ENCODE measurements around the gene ARHGEF37.

ARHGEF37 gene

GRCh38 chr5:149674686-149675085 is 93.4 kb downstream of the ARHGEF37 start:
- peaks cover 5% of the 10 kb centered on the region for H3K9me3 Mint-ChIP-seq
- H3K27ac Mint-ChIP-seq = no peak overlapping the region
- no peak overlapping the region for H3K4me3 Mint-ChIP-seq
- no peaks in the 10 kb centered on the region for H3K4me1 Mint-ChIP-seq (ENCODE audit: low read depth)
- no peaks in the 10 kb centered on the region for H3K36me3 Mint-ChIP-seq (ENCODE audit: low read depth)
- H3K27me3 Mint-ChIP-seq = peaks cover 12% of the 10 kb centered on the region

DNA sequence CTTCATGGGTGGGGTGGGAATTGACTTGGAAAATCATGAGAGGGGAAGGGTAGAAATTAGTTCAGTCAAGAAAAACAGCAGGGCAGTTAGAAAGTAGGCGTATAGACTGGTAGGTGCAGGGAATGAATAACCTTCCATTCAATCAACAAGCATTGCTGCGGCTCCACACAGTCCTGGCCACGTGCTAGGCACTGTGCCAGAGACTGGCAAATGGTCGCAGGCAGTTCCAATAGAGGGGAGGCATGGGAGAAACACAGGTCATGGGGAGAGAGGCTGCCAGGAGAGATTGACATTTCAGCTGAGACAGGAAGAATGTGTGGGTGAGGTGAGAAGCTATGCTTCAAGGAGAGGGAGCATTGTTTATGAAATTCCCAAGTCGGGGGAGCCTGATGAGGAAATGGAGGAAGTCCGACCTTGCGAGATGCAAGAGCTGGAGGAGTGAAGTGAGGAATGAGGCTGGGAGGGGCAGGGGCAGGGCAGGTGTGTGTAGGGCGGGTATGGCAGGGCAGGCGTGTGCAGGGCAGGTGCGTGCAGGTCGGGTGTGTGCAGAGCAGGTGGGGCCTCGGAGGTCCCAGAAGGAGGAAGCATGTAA is 94.4 kb downstream of the ARHGEF37 start:
- no peak overlapping the region for H3K4me3 Mint-ChIP-seq
- H3K27ac Mint-ChIP-seq = no peak overlapping the region

GRCh38 chr5:149677731-149678130 is 96.4 kb downstream of the ARHGEF37 start:
- H3K4me3 Mint-ChIP-seq = no peak overlapping the region
- no peak overlapping the region for H3K27ac Mint-ChIP-seq
- H3K27me3 Mint-ChIP-seq = peaks cover 12% of the 10 kb centered on the region

More for the DNA sequence above, 94.4 kb downstream of the ARHGEF37 start:
- peaks cover 12% of the 10 kb centered on the region for H3K27me3 Mint-ChIP-seq
- peaks cover 7% of the 10 kb centered on the region for H3K4me1 Mint-ChIP-seq (ENCODE audit: low read depth)
- peaks cover 5% of the 10 kb centered on the region for H3K9me3 Mint-ChIP-seq
- H3K36me3 Mint-ChIP-seq (ENCODE audit: low read depth) = no peaks in the 10 kb centered on the region

DNA sequence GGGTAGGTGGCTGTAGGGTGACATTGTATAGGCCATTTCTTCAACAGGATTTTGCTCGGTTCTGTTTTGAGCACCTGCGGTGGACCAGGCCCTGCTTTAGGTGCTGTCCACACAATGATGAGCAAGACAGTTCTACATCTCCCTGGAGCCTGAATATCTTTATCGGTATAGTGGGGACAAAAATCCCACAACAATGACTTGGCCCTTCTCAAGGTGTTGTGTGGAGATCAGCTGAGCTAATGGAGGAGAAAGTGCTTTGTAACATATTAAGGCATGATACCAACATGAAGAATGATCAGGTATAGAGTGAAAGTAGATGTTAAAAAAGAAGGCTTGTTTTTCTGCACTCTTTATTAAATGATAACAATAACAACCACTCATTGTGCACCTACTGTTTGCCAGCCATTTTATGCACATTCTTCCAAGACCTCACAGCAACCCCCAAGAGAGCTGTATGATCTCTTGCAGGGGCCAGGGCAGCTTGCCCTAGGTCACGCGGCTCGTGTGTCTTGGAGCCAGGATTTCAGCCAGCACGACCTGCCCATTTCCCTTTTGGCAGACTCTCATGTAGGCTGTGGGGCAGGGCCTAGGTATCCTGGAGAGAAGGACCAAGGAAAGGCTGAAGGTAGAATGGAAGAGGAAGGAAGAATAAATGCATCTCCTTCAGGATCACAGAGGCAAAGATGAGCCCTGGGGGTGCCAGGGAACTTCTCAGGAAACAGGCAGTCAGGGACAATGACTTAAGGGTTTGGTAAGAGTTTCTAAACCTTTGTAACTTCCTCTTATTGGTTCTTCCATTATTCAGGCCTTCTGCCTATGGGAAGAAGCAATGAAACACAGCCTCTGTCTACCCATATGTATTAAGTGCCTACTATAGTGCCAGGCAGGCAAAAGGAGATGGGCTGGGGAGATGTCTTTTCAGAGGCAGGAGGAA is 98.8 kb downstream of the ARHGEF37 start:
- Mint-ChIP-seq H3K36me3 (ENCODE audit: low read depth) (no peaks in the 10 kb centered on the region), H3K27me3 (peaks cover 18% of the 10 kb centered on the region), H3K4me3 (no peak overlapping the region), H3K9me3 (no peaks in the 10 kb centered on the region), H3K4me1 (ENCODE audit: low read depth) (peaks cover 13% of the 10 kb centered on the region), H3K27ac (peak overlapping the region; percentile 19)

More at GRCh38 chr5:149677731-149678130, 96.4 kb downstream of the ARHGEF37 start:
- H3K9me3 Mint-ChIP-seq = no peaks in the 10 kb centered on the region
- H3K4me1 Mint-ChIP-seq (ENCODE audit: low read depth) = peaks cover 13% of the 10 kb centered on the region
- no peaks in the 10 kb centered on the region for H3K36me3 Mint-ChIP-seq (ENCODE audit: low read depth)

DNA sequence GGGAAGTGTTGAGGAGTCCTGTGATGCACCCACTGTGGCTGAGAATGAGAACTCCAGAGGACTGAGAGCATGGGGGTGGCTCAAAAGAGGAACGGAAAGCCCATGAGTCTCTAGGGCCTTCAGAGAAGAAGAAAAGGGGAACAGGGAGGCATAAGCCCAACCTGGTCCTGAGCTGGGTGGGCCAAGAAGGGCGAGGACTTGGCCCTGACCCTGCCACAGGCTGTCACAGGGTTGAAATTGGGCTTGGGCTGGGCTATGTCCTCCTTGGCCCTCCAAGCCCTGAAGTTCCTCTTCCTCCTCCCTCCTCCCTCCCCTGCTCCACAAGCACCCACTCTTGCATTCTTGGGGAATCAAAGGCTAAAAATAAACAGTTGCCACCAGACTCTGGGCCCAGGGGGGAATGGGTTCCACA is 99.5 kb downstream of the ARHGEF37 start:
- H3K36me3 Mint-ChIP-seq (ENCODE audit: low read depth) = no peaks in the 10 kb centered on the region
- H3K27ac Mint-ChIP-seq = peak overlapping the region; percentile 19
- H3K4me1 Mint-ChIP-seq (ENCODE audit: low read depth) = peaks cover 13% of the 10 kb centered on the region
- peaks cover 17% of the 10 kb centered on the region for H3K27me3 Mint-ChIP-seq
- H3K4me3 Mint-ChIP-seq = no peak overlapping the region
- no peaks in the 10 kb centered on the region for H3K9me3 Mint-ChIP-seq

- H3K4me1 Mint-ChIP-seq (ENCODE audit: low read depth) = peaks cover 13% of the 10 kb centered on the region
These were observed 100.0 kb downstream of the ARHGEF37 start for GRCh38 chr5:149681252-149681651.

DNA sequence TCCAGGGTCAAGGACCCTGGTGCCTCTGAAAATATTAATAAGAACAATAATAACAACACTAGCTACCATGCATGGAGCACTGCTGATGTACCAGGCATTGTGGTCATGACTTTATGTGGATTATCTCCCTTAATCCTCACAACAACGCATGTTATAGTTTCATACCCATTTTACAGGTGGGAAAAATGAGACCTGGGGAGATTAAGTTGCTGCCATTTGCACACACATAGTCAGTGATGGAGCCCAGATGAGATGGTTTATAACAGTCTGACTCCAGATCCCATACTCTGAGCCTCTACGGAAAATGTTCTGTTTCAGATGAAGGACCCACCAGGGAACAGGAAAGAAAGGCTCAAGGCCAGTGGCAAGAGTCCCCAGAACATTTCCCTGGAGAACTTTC is 100.6 kb downstream of the ARHGEF37 start:
- Mint-ChIP-seq H3K36me3 (ENCODE audit: low read depth) (no peaks in the 10 kb centered on the region), H3K27ac (no peak overlapping the region), H3K4me1 (ENCODE audit: low read depth) (peaks cover 13% of the 10 kb centered on the region), H3K4me3 (no peak overlapping the region), H3K9me3 (no peaks in the 10 kb centered on the region), H3K27me3 (peaks cover 24% of the 10 kb centered on the region)

More at GRCh38 chr5:149681252-149681651, 100.0 kb downstream of the ARHGEF37 start:
- Mint-ChIP-seq H3K9me3 (no peaks in the 10 kb centered on the region), H3K4me3 (no peak overlapping the region), H3K27me3 (peaks cover 19% of the 10 kb centered on the region), H3K27ac (no peak overlapping the region), H3K36me3 (ENCODE audit: low read depth) (no peaks in the 10 kb centered on the region)

DNA sequence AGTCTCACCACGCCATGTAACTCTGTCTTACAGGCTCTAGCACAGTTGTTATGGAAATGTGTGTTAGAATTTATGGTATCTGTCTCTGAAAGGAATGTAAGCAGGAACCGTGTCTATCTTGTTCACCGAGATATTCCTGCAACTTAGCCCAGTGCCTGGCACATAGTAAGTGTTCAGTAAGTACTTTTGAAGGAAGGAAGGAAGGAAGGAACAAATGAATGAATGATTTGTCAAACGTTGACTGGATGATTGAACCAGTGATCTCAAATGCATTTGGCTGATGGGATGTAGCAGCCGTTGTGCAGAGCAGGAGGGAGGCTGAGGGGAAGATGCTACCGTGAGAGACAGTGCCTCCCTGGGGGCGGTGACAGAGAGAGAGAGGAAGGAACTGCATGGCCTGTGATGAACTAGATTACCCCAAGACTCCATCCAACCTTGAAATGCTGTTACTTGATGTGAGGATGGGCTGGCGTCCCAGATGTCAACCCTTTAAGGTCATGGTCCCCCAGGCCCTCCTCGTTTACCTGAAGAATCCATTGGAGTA is 101.3 kb downstream of the ARHGEF37 start:
- H3K4me1 Mint-ChIP-seq (ENCODE audit: low read depth) = peaks cover 13% of the 10 kb centered on the region
- peaks cover 27% of the 10 kb centered on the region for H3K27me3 Mint-ChIP-seq
- H3K36me3 Mint-ChIP-seq (ENCODE audit: low read depth) = no peaks in the 10 kb centered on the region
- no peak overlapping the region for H3K27ac Mint-ChIP-seq
- no peaks in the 10 kb centered on the region for H3K9me3 Mint-ChIP-seq
- no peak overlapping the region for H3K4me3 Mint-ChIP-seq

- H3K9me3 Mint-ChIP-seq = no peaks in the 10 kb centered on the region
- H3K36me3 Mint-ChIP-seq (ENCODE audit: low read depth) = no peaks in the 10 kb centered on the region
- H3K4me1 Mint-ChIP-seq (ENCODE audit: low read depth) = peaks cover 13% of the 10 kb centered on the region
- no peak overlapping the region for H3K4me3 Mint-ChIP-seq
- no peak overlapping the region for H3K27ac Mint-ChIP-seq
- peaks cover 40% of the 10 kb centered on the region for H3K27me3 Mint-ChIP-seq
These were observed 102.7 kb downstream of the ARHGEF37 start for GRCh38 chr5:149683964-149684363.

- no peak overlapping the region for H3K4me3 Mint-ChIP-seq
- no peaks in the 10 kb centered on the region for H3K36me3 Mint-ChIP-seq (ENCODE audit: low read depth)
- peaks cover 13% of the 10 kb centered on the region for H3K4me1 Mint-ChIP-seq (ENCODE audit: low read depth)
- peaks cover 44% of the 10 kb centered on the region for H3K27me3 Mint-ChIP-seq
- no peak overlapping the region for H3K27ac Mint-ChIP-seq
- H3K9me3 Mint-ChIP-seq = no peaks in the 10 kb centered on the region
These were observed 103.1 kb downstream of the ARHGEF37 start for GRCh38 chr5:149684371-149684770.
